Activated CD4-positive, alpha-beta memory T cell treated with anti-CD3 and anti-CD28 coated beads, Interleukin-2, amount 10 ng/mL, durations not matched to agents 7 days and 5 days (primary cell): ENCODE data around the gene MTMR4. TPM values are rescaled to one million over a fixed set of nuclear protein-coding genes. Genes with fewer than 3 reads are reported as not detected.

Experiments
- CTCF ChIA-PET: fragments of 350-600 bp; sonication (Branson Sonifier 250); formaldehyde crosslinking; loops from one replicate; lab custom pipeline; 2021; ENCODE audit warnings: antibody characterized with exemption, inconsistent platforms; lab: Charles Lee
- POLR2A ChIA-PET: fragments of 350-600 bp; sonication (Branson Sonifier 250); formaldehyde crosslinking; loops from one replicate; lab custom pipeline; 2021; ENCODE audit warnings: antibody characterized with exemption; lab: Charles Lee
- DNase-seq: peaks from one replicate; pipeline ENCODE4 v3.0.0-alpha.2; 2020
- H3K27ac Mint-ChIP-seq: one replicate; pipeline ENCODE4 v1.8.0; 2021; ENCODE audit warnings: mild to moderate bottlenecking, mixed read lengths
- H3K27me3 Mint-ChIP-seq: one replicate; pipeline ENCODE4 v1.8.0; 2021; ENCODE audit warnings: mixed read lengths
- H3K36me3 Mint-ChIP-seq: one replicate; pipeline ENCODE4 v1.8.0; 2021; ENCODE audit warnings: low read depth, mixed read lengths
- H3K4me1 Mint-ChIP-seq: one replicate; pipeline ENCODE4 v1.8.0; 2021; ENCODE audit warnings: mixed read lengths
- H3K4me3 Mint-ChIP-seq: one replicate; pipeline ENCODE4 v1.8.0; 2021; ENCODE audit warnings: mild to moderate bottlenecking, mixed read lengths
- H3K9me3 Mint-ChIP-seq: one replicate; pipeline ENCODE4 v1.8.0; 2021; ENCODE audit warnings: mixed read lengths
- total RNA-seq, 2 experiments: library from RNA; stranded (reverse); gene quantifications; one replicate each; pipeline ENCODE4 v1.2.3, GENCODE V29; 2021

The MTMR4 gene
- total RNA-seq, 2 experiments from 2014 or later, result 51.7 to 54.3 TPM

- Mint-ChIP-seq H3K36me3 (peaks cover 3% of the 10 kb centered on the region), H3K27ac (no peak overlapping the region), H3K9me3 (no peaks in the 10 kb centered on the region), H3K4me1 (peaks cover 28% of the 10 kb centered on the region), H3K27me3 (no peaks in the 10 kb centered on the region), H3K4me3 (no peak overlapping the region)
- no peak for DNase-seq
- CTCF ChIA-PET, result interaction anchor here (0.6 to 3.7 kb wide), 3 partner anchors 10 to 182 kb away, joined by 3 to 20 read pairs (median 18); no protein-coding TSS in a partner anchor
- POLR2A ChIA-PET, result interaction anchor here (3.7 to 5.8 kb wide), 2 partner anchors 111 to 137 kb away, joined by 22 to 154 read pairs; no protein-coding TSS in a partner anchor
Observed at GRCh38 chr17:58520843-58521430, 6.5 kb upstream of the MTMR4 start.

- ChIA-PET CTCF (interaction anchor here (0.8 to 3.7 kb wide), 12 partner anchors 10 to 486 kb away, joined by 3 to 28 read pairs (median 8); partner anchors contain the start of genes HSF5, RAD51C and TEX14), POLR2A (interaction anchor here (0.6 to 5.8 kb wide), 21 partner anchors 11 to 589 kb away, joined by 3 to 154 read pairs (median 5); partner anchors contain the start of genes HSF5, RAD51C, SRSF1 and SUPT4H1)
- Mint-ChIP-seq H3K27ac (peak overlapping the region; percentile 97), H3K27me3 (no peaks in the 10 kb centered on the region), H3K36me3 (peaks cover 5% of the 10 kb centered on the region), H3K4me1 (peaks cover 49% of the 10 kb centered on the region), H3K9me3 (no peaks in the 10 kb centered on the region), H3K4me3 (peak overlapping the region; percentile 90)
- DNase-seq, result peak; percentile 100
Observed at GRCh38 chr17:58517928-58518609, 3.6 kb upstream of the MTMR4 start.

- no peak for DNase-seq
- POLR2A ChIA-PET, result interaction anchor here (0.6 to 5.8 kb wide), 11 partner anchors 11 to 510 kb away, joined by 3 to 154 read pairs (median 4); partner anchors contain the start of gene SRSF1
- CTCF ChIA-PET, result interaction anchor here (0.8 to 3.7 kb wide), 9 partner anchors 11 to 487 kb away, joined by 3 to 28 read pairs (median 9); partner anchors contain the start of genes HSF5, RAD51C and TEX14
- H3K27me3 Mint-ChIP-seq, result no peaks in the 10 kb centered on the region
- no peaks in the 10 kb centered on the region for H3K9me3 Mint-ChIP-seq
- peak overlapping the region; percentile 90 for H3K4me3 Mint-ChIP-seq
- H3K4me1 Mint-ChIP-seq, result peaks cover 55% of the 10 kb centered on the region
- H3K36me3 Mint-ChIP-seq, result peaks cover 9% of the 10 kb centered on the region
- H3K27ac Mint-ChIP-seq, result peak overlapping the region; percentile 97
Observed at GRCh38 chr17:58517378-58517927, 3.0 kb upstream of the MTMR4 start.

GRCh38 chr17:58516644-58517377 is 2.4 kb upstream of the MTMR4 start:
- peak overlapping the region; percentile 90 for H3K4me3 Mint-ChIP-seq
- H3K27ac Mint-ChIP-seq, result peak overlapping the region; percentile 97
- CTCF ChIA-PET, result interaction anchor here (1.1 kb wide), 1 partner anchor 29 kb away, joined by 3 read pairs; the partner anchor contains the start of gene HSF5
- DNase-seq, result no peak
- H3K9me3 Mint-ChIP-seq, result no peaks in the 10 kb centered on the region
- H3K4me1 Mint-ChIP-seq, result peaks cover 60% of the 10 kb centered on the region
- H3K27me3 Mint-ChIP-seq, result no peaks in the 10 kb centered on the region
- POLR2A ChIA-PET, result interaction anchor here (0.6 to 5.8 kb wide), 10 partner anchors 11 to 191 kb away, joined by 3 to 154 read pairs (median 8); partner anchors contain the start of genes HSF5 and RNF43
- peaks cover 12% of the 10 kb centered on the region for H3K36me3 Mint-ChIP-seq

GRCh38 chr17:58515286-58515685 is 848 bp upstream of the MTMR4 start:
- CTCF ChIA-PET, result interaction anchor here (0.7 to 2.8 kb wide), 7 partner anchors 12 to 1061 kb away, joined by 3 to 17 read pairs (median 4); partner anchors contain the start of gene HSF5
- H3K9me3 Mint-ChIP-seq, result no peaks in the 10 kb centered on the region
- POLR2A ChIA-PET, result interaction anchor here (1.0 to 4.8 kb wide), 12 partner anchors 9 to 508 kb away, joined by 3 to 71 read pairs (median 8); partner anchors contain the start of genes HSF5, SRSF1 and SUPT4H1

GRCh38 chr17:58514770-58515157 is 326 bp upstream of the MTMR4 start:
- H3K9me3 Mint-ChIP-seq, result no peaks in the 10 kb centered on the region
- ChIA-PET CTCF (interaction anchor here (0.7 to 2.8 kb wide), 7 partner anchors 12 to 1061 kb away, joined by 3 to 17 read pairs (median 4); partner anchors contain the start of gene HSF5), POLR2A (interaction anchor here (1.0 to 4.8 kb wide), 13 partner anchors 9 to 508 kb away, joined by 3 to 71 read pairs (median 8); partner anchors contain the start of genes HSF5, SRSF1 and SUPT4H1)
- no peaks in the 10 kb centered on the region for H3K27me3 Mint-ChIP-seq
- no peak for DNase-seq
- peaks cover 33% of the 10 kb centered on the region for H3K36me3 Mint-ChIP-seq
- peak overlapping the region; percentile 97 for H3K27ac Mint-ChIP-seq
- peak overlapping the region; percentile 85 for H3K4me3 Mint-ChIP-seq
- peaks cover 70% of the 10 kb centered on the region for H3K4me1 Mint-ChIP-seq

More at GRCh38 chr17:58515286-58515685, 848 bp upstream of the MTMR4 start:
- peak overlapping the region; percentile 97 for H3K27ac Mint-ChIP-seq
- H3K27me3 Mint-ChIP-seq, result no peaks in the 10 kb centered on the region
- H3K4me1 Mint-ChIP-seq, result peaks cover 70% of the 10 kb centered on the region
- no peak for DNase-seq
- peaks cover 28% of the 10 kb centered on the region for H3K36me3 Mint-ChIP-seq
- peak overlapping the region; percentile 85 for H3K4me3 Mint-ChIP-seq

GRCh38 chr17:58513267-58513964 is 1.0 kb downstream of the MTMR4 start:
- Mint-ChIP-seq H3K27ac (peak overlapping the region; percentile 61), H3K4me1 (peaks cover 67% of the 10 kb centered on the region), H3K27me3 (no peaks in the 10 kb centered on the region), H3K9me3 (no peaks in the 10 kb centered on the region), H3K36me3 (peaks cover 42% of the 10 kb centered on the region), H3K4me3 (peak overlapping the region; percentile 85)
- CTCF ChIA-PET, result interaction anchor here (0.5 to 2.8 kb wide), 3 partner anchors 25 to 1451 kb away, joined by 4 to 17 read pairs (median 7); partner anchors contain the start of genes HSF5 and RNFT1
- POLR2A ChIA-PET, result interaction anchor here (0.9 to 4.8 kb wide), 7 partner anchors 8 to 191 kb away, joined by 3 to 71 read pairs (median 5); partner anchors contain the start of genes HSF5, RAD51C and TEX14
- no peak for DNase-seq

GRCh38 chr17:58510075-58510474 is 4.4 kb downstream of the MTMR4 start:
- CTCF ChIA-PET, result no interaction called here
- H3K4me3 Mint-ChIP-seq, result no peak overlapping the region
- H3K27ac Mint-ChIP-seq, result no peak overlapping the region
- peaks cover 43% of the 10 kb centered on the region for H3K4me1 Mint-ChIP-seq
- no peaks in the 10 kb centered on the region for H3K27me3 Mint-ChIP-seq
- POLR2A ChIA-PET, result no interaction called here
- peaks cover 63% of the 10 kb centered on the region for H3K36me3 Mint-ChIP-seq
- no peak for DNase-seq
- no peaks in the 10 kb centered on the region for H3K9me3 Mint-ChIP-seq

- Mint-ChIP-seq H3K4me1 (peaks cover 35% of the 10 kb centered on the region), H3K36me3 (peaks cover 79% of the 10 kb centered on the region), H3K27me3 (no peaks in the 10 kb centered on the region), H3K9me3 (no peaks in the 10 kb centered on the region), H3K4me3 (no peak overlapping the region), H3K27ac (no peak overlapping the region)
- no peak for DNase-seq
- CTCF ChIA-PET, result no interaction called here
- POLR2A ChIA-PET, result interaction anchor here (1.9 kb wide), 1 partner anchor 123 kb away, joined by 11 read pairs; no protein-coding TSS in a partner anchor
Observed at GRCh38 chr17:58508341-58509067, 5.9 kb downstream of the MTMR4 start.

- CTCF ChIA-PET, result interaction anchor here (1.9 kb wide), 1 partner anchor 19 kb away, joined by 5 read pairs; the partner anchor contains the start of gene HSF5
- Mint-ChIP-seq H3K27ac (no peak overlapping the region), H3K36me3 (peaks cover 85% of the 10 kb centered on the region), H3K9me3 (no peaks in the 10 kb centered on the region), H3K4me3 (no peak overlapping the region), H3K4me1 (peaks cover 22% of the 10 kb centered on the region), H3K27me3 (no peaks in the 10 kb centered on the region)
- POLR2A ChIA-PET, result interaction anchor here (1.0 to 1.9 kb wide), 2 partner anchors 15 to 124 kb away, joined by 4 to 11 read pairs; no protein-coding TSS in a partner anchor
- no peak for DNase-seq
Observed at GRCh38 chr17:58507123-58507634, 7.3 kb downstream of the MTMR4 start.
